Neural cell (in vitro differentiated cells): ENCODE measurements around the gene TMEM54. TPM values are rescaled to one million over a fixed set of nuclear protein-coding genes. Genes with fewer than 3 reads are reported as not detected.

Source experiments
- H2AFZ ChIP-seq: fragments of 200-600, 300-800 bp; sonication (generic), shearing (Covaris generic); 2 replicates; pipeline ENCODE4 v1.6.0; 2014; ENCODE audit warnings: low read depth, mild to moderate bottlenecking, antibody characterized with exemption, low read length, moderate library complexity
- H3F3A ChIP-seq: fragments of 200-600 bp; shearing (Covaris generic); 2 replicates; pipeline ENCODE4 v1.6.1; 2016; ENCODE audit warnings: mild to moderate bottlenecking, moderate library complexity, mixed read lengths, antibody characterized with exemption, low read length; ENCODE audit not compliant: insufficient read depth, poor library complexity, severe bottlenecking
- H3K27ac ChIP-seq: fragments of 200-600, 300-800 bp; sonication (generic), shearing (Covaris generic); 2 replicates; pipeline ENCODE4 v1.5.1; 2014; ENCODE audit warnings: mild to moderate bottlenecking, low read length, moderate library complexity
- H3K27me3 ChIP-seq: fragments of 300-800, 200-600 bp; sonication (generic), shearing (Covaris generic); 2 replicates; pipeline ENCODE4 v1.6.0; 2014; ENCODE audit warnings: mild to moderate bottlenecking, low read depth, low read length, moderate library complexity; ENCODE audit not compliant: insufficient read depth
- H3K36me3 ChIP-seq: fragments of 300-800, 200-600 bp; sonication (generic), shearing (Covaris generic); 2 replicates; pipeline ENCODE4 v1.5.1; 2014; ENCODE audit warnings: mild to moderate bottlenecking, antibody characterized with exemption, low read length, moderate library complexity; ENCODE audit not compliant: insufficient read depth
- H3K4me2 ChIP-seq: fragments of 300-800, 200-600 bp; sonication (generic), shearing (Covaris generic); 2 replicates; pipeline ENCODE4 v1.6.0; 2014; ENCODE audit warnings: mild to moderate bottlenecking, low read length
- H3K4me3 ChIP-seq: fragments of 300-800, 200-600 bp; sonication (generic), shearing (Covaris generic); 2 replicates; pipeline ENCODE4 v1.5.1; 2014; ENCODE audit warnings: mild to moderate bottlenecking, low read length, moderate library complexity
- H3K79me2 ChIP-seq: fragments of 200-600 bp; shearing (Covaris generic); replicated peaks from 2 replicates; pipeline ENCODE4 v1.6.0; 2014; ENCODE audit warnings: mild to moderate bottlenecking, low read length, moderate library complexity; ENCODE audit not compliant: insufficient read depth
- H3K9ac ChIP-seq: fragments of 300-800, 200-600 bp; sonication (generic), shearing (Covaris generic); 2 replicates; pipeline ENCODE4 v1.6.1; 2016; ENCODE audit warnings: mild to moderate bottlenecking, low read length, mixed read lengths
- H3K9me2 ChIP-seq: fragments of 200-600 bp; shearing (Covaris generic); 2 replicates; pipeline ENCODE4 v1.6.1; 2016; ENCODE audit warnings: mild to moderate bottlenecking, low read length, mixed read lengths; ENCODE audit not compliant: insufficient read depth
- H3K9me3 ChIP-seq: fragments of 200-600, 300-800 bp; sonication (generic), shearing (Covaris generic); 2 replicates; pipeline ENCODE4 v1.6.1; 2016; ENCODE audit warnings: mild to moderate bottlenecking, mixed run types, low read length, moderate library complexity, mixed read lengths
- H4K20me1 ChIP-seq: fragments of 200-600 bp; shearing (Covaris generic); 2 replicates; pipeline ENCODE4 v1.6.1; 2016; ENCODE audit warnings: mild to moderate bottlenecking, mixed run types; ENCODE audit not compliant: insufficient read depth
- CTCF ChIP-seq: fragments of 450-650 bp; IDR thresholded peaks from 2 replicates; pipeline ENCODE4 v1.5.1; 2014; ENCODE audit warnings: antibody characterized with exemption, mild to moderate bottlenecking, moderate library complexity; ENCODE audit not compliant: poor library complexity, severe bottlenecking
- EP300 ChIP-seq: fragments of 450-650 bp; conservative IDR thresholded peaks from 2 replicates; pipeline ENCODE4 v1.6.1; 2014; ENCODE audit warnings: antibody characterized with exemption, mild to moderate bottlenecking, moderate library complexity; ENCODE audit not compliant: poor library complexity, severe bottlenecking
- EZH2 ChIP-seq: fragments of 200-600, 300-800 bp; shearing (Covaris generic), sonication (generic); IDR thresholded peaks from 2 replicates; pipeline ENCODE4 v1.6.1; 2014; ENCODE audit warnings: antibody characterized with exemption, low read length, borderline replicate concordance, mild to moderate bottlenecking; ENCODE audit not compliant: insufficient read depth, poor library complexity, severe bottlenecking
- MXI1 ChIP-seq: fragments of 450-650 bp; conservative IDR thresholded peaks from 2 replicates; pipeline ENCODE4 v1.6.1; 2014; ENCODE audit warnings: antibody characterized with exemption, mild to moderate bottlenecking; ENCODE audit not compliant: poor library complexity, severe bottlenecking
- POLR2AphosphoS5 ChIP-seq: IDR thresholded peaks from 2 replicates; pipeline ENCODE4 v1.6.1; 2012
- RAD21 ChIP-seq: fragments of 450-650 bp; conservative IDR thresholded peaks from 2 replicates; pipeline ENCODE4 v1.6.1; 2014; ENCODE audit warnings: antibody characterized with exemption, mild to moderate bottlenecking, moderate library complexity
- REST ChIP-seq: IDR thresholded peaks from 2 replicates; pipeline ENCODE4 v1.6.1; 2012; ENCODE audit warnings: borderline replicate concordance
- SMC3 ChIP-seq: fragments of 450-650 bp; conservative IDR thresholded peaks from 2 replicates; pipeline ENCODE4 v1.6.1; 2014; ENCODE audit warnings: antibody characterized with exemption, mild to moderate bottlenecking, moderate library complexity; ENCODE audit not compliant: poor library complexity
- TAF1 ChIP-seq: IDR thresholded peaks from 2 replicates; pipeline ENCODE4 v1.6.1; 2012; ENCODE audit warnings: low read depth
- polyA plus RNA-seq: library from polyadenylated mRNA; depleted of rRNA; stranded (reverse); fragments of >200 nt; gene quantifications from 2 replicates; pipeline ENCODE4 v1.2.3, GENCODE V29; 2014

The TMEM54 gene
- polyA plus RNA-seq, 1 donor from 2014 or later, result not detected

- H3K27ac ChIP-seq, result no peak overlapping the region
- no peak overlapping the region for H3K4me3 ChIP-seq
- no peaks in the 10 kb centered on the region for H3K36me3 ChIP-seq
- H2AFZ ChIP-seq, result no peak overlapping the region
- H3K9me2 ChIP-seq, result no peaks in the 10 kb centered on the region
- no peaks in the 10 kb centered on the region for H4K20me1 ChIP-seq
- no peaks in the 10 kb centered on the region for H3K27me3 ChIP-seq
- no peaks in the 10 kb centered on the region for H3K9me3 ChIP-seq
- H3K4me2 ChIP-seq, result no peak overlapping the region
- TF ChIP-seq EP300, result no peak
- no peak for TF ChIP-seq TAF1
- TF ChIP-seq MXI1, result no peak
- TF ChIP-seq POLR2AphosphoS5, result no peak
- TF ChIP-seq REST, result no peak
- no peak for TF ChIP-seq RAD21
- TF ChIP-seq SMC3, result no peak
- TF ChIP-seq EZH2, result no peak
- TF ChIP-seq CTCF, result no peak
- H3F3A ChIP-seq, result no peaks in the 10 kb centered on the region
- no peaks in the 10 kb centered on the region for H3K79me2 ChIP-seq
- H3K9ac ChIP-seq, result no peak overlapping the region
Observed at GRCh38 chr1:32910319-32910718, 9.1 kb upstream of the TMEM54 start.

- Histone ChIP-seq H2AFZ (no peak overlapping the region), H3K36me3 (no peaks in the 10 kb centered on the region), H3K4me2 (no peak overlapping the region), H3K9me2 (no peaks in the 10 kb centered on the region), H3K9me3 (no peaks in the 10 kb centered on the region), H3K4me3 (no peak overlapping the region), H3K79me2 (no peaks in the 10 kb centered on the region), H3K9ac (no peak overlapping the region), H3K27me3 (peaks cover 3% of the 10 kb centered on the region), H3K27ac (no peak overlapping the region), H3F3A (no peaks in the 10 kb centered on the region), H4K20me1 (no peaks in the 10 kb centered on the region)
- TF ChIP-seq POLR2AphosphoS5 (no peak), MXI1 (no peak), SMC3 (no peak), EP300 (no peak), TAF1 (no peak), CTCF (no peak), EZH2 (no peak), RAD21 (no peak), REST (no peak)
Observed at GRCh38 chr1:32907435-32907834, 6.2 kb upstream of the TMEM54 start.
